HG02981 (cell line): Measurements from ENCODE around the gene PRKAR1B.
"Not testable (repeated sequence)": the region's sequence is repeated elsewhere in the genome, so short reads cannot be mapped to it uniquely, and the experiment has no call there.

Experiments
- ATAC-seq: cut with Tn5 transposase; IDR thresholded peaks from one replicate; pipeline ENCODE4 v1.9.1; 2021; ENCODE audit warnings: mild to moderate bottlenecking, moderate library complexity; ENCODE audit not compliant: unreplicated experiment

PRKAR1B gene

DNA sequence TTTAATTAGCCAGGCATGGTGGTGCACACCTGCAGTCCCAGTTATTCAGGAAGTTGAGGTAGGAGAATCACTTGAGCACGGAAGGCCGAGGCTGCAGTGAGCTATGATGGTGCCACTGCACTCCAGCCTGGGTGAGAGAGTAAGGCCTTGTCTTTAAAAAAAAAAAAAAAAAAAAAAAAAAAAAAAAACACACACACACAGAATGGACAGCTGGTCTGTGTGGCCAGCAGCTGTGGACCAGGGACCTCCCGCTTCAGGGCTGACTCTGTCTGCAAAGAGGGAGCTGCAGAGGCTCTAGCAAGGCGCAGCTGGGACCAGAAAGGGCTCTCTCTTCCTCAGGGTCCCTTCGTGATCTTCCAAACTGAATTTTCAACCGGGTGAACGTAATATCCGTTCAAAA, 54.2 kb downstream of the PRKAR1B start:
- no peak for ATAC-seq

DNA sequence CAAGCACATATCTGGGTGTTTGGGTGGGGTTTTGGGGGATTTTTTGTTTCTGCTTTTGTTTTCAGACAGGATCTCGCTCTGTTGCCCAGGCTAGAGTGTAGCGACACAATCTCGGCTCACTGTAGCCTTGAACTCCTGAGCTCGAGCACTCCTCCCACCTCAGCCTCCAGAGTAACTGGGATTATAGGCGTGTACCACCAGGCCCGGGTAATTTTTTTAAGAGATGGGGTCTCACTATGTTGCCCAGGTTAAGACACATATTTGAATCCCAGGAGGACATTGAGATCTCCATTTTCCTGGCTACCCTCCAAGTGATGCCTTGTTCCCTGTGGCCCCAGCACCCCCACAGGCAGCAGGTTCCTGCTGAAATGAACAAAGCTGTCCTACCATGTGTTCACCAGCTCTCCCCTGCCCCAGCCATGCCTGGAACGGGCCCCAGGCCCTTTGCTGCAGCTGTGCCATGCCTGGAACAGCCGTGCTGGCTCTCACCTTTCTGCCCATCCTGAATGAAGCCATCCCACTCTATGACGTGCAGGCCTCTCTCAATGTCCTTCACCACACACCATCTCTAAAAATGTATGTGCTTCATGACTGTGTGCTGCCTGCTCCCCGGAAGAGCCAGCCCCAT, 55.6 kb downstream of the PRKAR1B start:
- no peak for ATAC-seq

DNA sequence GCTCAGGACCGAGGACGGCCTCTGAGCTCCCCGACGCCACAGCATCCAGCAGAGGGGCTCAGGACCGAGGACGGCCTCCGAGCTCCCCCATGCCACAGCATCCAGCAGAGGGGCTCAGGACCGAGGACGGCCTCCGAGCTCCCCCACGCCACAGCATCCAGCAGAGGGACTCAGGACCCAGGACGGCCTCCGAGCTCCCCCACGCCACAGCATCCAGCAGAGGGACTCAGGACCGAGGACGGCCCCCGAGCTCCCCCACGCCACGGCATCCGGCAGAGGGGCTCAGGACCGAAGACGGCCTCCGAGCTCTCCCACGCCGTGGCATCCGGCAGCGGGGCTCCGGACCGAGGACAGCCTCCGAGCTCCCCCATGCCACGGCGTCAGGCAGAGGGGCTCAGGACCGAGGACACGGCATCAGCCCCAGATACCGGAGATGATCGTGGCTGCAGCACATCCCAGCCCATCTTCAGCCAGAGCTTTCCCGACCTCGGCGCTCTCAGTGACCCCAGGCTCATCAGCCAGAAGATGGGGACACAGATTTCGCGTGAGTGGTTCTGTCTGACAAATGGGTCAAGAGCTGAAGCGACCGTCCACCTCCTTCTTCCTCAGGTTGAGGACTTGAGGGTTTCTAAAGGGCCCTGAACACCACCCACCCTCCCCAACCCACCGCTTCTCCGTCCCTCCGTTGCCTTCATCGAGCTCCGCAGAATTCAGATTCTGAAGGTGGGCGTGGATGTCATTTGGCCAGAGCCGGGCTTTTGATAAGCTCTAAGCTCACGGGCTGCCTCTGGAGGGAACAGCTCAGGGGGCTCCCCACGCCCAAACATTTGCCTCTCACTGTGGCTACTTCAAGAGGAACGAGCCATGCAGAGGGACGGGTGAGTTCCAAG, 56.3 kb downstream of the PRKAR1B start:
- ATAC-seq = no peak

DNA sequence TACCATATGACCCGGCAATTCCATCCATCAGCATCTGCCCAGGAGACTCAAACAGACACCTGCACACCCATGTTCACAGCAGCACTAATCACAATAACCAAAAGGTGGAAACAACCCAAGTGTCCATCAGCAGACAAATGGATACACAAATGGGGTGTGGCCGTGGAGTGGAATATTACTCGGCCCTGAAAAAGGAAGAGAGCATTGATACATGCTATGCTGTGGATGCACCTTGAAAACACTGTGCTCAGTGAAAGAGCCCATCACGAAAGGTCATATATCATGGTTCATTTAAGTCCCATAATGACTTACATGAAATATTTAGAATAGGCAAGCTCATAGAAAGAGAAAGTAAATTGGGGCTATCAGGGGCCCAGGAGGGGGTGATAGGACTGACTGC, 58.1 kb downstream of the PRKAR1B start:
- no peak for ATAC-seq

DNA sequence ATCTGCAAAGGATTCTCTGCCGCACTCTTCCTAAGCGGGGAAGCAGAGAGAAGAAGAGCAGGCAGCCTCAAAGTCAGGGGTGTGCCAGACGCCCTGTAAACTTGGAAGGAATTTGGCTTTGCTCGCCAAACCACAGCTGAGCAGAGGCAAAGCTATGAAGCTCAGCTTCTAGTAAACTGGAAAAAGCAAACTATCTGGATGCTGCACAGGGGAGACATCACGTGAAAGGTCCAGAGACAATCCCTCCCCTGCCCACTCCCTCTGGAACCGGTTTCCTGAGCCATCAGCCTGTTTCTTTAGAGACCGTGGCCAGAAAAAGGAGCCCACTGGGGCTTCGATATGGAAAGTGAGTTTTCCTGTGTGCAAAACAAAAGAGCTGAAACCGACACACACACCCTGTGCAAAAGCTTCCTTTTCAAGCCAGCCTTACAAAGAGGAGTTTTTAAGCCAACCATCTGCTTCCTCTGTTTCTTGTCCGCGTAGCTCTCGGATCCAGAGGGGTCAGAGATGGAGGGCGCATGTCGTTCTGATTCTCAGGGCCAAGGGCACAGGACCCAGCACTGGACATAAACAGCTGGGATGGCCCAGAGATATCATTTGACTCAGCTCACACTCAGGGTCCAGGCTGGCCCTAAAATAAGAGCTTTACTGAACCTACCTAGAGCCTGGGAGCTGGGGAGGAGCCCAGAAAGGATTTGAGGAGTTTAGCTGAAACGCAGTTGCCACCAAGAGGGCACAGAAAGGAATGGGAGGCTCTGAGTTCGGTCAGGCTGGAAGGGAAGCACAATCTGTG, 58.7 kb downstream of the PRKAR1B start:
- no peak for ATAC-seq

DNA sequence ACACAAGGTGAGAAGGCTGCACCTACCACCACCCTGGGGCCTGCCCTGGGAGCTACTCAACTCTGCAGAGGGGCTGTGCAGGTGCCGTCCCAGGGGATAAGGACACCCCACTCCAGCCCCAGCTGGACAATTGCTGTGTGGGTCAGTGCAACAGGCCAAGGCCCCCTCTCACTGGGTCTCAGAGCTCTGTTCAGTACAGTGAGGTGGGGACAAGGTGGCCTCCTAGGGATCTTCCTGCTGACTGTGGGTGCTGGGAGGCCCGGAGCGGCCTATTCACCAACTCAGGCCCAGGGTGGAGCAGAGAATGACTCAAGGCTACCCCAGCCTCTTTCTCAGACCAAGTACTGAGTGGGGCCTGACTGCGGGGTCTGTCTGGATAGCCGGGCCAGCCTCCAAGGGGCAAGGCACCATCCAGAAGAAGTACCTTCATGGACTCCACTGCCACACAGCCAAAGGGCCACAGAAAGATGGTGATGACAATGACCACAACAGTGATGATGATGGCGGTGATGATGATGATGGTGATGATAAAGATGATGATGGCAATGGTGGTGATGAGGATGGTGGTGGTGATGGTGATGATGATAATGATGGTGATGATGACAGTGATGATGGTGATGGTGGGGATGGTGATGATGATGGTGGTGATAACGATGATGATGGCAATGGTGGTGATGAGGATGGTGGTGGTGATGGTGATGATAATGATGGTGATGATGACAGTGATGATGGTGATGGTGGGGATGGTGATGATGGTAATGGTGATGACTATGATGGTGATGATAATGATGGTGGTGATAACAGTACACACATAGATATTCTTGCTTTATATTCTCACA, 60.4 kb downstream of the PRKAR1B start:
- ATAC-seq = no peak

DNA sequence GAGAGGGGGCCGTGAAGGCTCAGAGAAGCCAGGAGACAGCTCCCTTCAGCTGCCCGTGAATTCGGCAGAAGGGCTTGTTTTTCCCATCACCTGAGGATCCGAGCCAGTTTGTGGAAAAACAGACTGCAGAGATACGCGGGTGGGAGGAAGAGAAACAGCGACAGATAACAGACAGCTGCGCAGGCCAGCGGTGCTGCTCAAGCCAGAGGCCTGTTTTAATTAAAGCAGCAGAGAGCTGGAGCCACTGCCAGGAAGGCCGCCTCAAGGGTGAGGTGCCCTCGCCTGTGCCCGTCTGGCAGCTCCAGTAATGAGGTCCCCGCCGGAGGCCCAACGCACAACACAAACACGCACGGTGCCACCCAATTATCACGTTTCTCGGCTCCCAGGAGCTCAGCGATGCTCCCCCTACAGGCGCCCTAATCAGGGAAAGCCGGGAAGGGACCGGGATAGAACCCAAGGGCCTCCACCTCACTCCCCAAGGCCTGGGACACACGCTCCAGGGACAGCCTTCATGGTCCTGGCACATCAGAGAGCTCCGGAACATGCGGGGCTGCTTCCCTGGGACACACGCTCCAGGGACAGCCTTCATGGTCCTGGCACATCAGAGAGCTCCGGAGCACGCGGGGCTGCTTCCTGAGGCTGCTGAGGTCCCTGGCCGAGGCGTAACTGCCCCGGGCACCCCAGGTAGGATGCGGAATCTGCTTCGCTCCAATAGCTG, 61.2 kb downstream of the PRKAR1B start:
- no peak for ATAC-seq

DNA sequence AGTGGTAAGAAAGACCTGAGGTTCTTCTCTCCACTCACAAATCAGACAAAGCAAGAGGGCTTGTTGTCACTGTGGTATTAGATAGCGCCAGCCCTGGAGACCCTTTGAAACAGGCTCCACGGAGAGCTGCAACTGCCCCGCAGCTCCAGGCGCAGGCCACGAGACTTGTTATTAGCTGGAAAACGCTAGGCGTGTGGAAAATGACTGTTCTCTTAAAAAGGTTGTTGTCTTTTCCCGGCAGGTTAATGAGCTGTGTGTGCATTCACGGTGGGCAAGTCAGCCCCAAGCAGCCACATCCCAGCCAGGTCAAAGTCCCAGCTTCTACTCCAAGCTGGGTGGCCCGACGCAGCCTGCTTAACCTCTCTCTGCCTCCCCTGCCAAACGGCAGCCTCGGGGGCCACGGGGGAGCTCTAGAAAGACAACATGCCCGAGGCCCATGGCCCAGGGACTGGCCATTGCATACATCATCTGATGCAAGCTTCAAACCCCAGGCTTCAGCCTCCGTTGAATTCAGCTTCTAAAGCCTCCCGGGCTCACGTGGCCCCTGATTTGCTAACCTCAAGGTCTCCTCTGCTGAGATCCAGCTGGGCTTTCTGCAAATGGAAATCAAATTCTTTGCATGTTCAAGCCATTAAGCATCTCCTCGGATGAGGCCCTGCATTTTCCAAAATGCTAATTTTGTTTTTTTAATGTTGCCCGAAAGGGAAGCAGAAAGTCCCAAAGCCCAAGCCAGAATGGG, 61.9 kb downstream of the PRKAR1B start:
- no peak for ATAC-seq

DNA sequence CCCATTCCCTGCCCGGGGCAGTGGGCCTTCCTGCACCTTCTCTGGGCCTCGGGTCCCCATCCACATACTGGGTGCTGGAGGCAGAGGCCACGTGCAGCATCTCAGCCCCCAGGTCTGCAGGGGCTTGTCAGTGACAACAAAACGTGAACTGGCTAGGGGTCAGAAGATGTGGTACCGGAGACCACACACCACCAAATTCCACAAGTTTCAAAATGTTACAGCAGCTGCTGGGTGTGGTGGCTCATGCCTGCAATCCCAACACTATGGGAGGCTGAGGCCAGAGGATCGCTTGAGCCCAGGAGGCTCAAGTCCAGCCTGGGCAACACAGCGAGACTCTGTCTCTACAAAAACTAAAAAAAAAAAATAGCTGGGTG, 62.7 kb downstream of the PRKAR1B start:
- ATAC-seq = no peak

DNA sequence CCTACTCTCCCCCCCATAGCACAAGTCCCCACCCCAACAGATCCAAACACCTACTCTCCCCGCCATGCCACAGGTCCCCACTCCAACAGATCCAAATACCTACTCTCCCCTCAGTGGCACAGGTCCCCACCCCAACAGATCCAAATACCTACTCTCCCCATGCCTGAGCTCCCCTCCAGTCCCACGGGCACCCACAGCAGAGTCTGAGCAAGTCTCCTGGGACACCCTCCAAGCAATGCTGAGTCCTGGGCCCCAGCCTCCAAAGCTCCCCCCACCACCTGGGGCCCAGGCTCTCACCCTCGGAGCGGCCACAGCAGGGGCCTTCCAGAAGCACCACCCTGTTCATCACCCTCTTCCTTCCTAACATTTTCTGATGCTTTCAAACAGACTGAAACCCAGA, 64.5 kb downstream of the PRKAR1B start:
- no peak for ATAC-seq

DNA sequence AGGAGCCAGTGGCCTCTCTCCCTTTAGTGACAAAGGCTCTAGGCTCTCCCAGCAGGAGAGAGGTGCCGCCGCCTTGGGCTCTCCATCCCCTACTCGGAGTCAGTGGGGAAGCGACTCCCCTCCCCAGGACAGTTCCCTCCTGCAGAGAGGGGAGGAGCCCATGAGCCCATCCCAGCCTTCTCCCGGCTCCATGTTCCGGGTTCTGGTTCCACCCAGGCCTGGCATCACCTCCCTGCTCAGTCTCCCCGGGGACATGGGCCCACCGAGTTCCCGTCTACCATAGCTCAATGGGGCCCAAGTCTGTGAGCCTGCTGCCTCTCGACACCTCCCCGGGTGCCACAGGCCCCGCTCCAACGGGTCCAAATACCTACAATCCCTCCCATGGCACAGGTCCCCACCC, 67.1 kb downstream of the PRKAR1B start:
- ATAC-seq = no peak

DNA sequence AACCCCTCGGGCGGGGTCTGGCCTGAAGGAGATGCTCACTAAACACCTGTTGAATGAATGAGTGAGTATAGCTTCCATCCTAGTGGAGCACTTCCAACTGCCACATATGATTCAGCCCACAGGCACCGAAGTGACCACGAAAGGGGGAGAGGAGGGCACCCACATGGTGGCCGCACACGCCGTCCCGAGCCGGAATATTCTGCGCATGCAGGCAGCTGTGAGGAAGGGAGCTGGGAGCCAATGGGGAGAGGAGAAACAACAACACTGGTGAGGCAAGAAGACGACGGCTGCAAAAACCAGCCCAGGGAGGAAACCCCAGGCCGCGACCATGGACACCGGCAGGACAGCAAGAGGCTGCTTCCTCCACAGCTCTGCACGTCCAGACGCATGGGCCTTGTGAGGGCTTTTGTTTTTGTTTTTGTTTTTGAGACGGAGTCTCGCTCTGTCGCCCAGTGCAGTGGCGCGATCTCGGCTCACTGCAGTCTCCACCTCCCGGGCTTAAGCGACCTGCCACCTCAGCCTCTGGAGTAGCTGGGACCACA, 67.7 kb downstream of the PRKAR1B start:
- ATAC-seq = no peak

DNA sequence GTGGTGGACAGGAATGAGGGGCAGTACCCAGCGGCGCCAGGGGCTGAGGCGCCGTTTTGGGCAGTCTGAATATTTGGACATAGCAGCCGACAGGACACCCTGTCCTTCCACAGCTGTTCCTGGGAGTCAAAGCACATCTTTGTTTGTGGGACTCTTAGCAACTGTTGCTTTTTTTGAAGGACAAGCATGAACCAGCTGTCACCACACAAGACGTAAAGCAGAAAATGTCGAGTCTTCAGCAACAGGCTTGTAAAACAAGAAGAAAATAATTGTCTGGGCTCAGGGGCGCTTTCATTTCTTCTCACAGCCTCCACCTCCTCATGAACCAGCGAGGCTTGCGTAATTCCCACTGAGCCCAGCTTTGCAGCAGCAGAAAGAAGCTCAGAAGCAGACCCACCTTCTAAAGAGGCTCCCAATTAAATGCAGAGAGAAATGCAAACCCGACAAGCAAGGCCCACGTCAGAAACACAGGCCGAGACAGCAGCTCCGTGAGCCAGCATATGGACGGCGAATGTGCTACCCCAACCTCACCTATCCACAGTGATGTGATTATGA, 69.4 kb downstream of the PRKAR1B start:
- no peak for ATAC-seq

DNA sequence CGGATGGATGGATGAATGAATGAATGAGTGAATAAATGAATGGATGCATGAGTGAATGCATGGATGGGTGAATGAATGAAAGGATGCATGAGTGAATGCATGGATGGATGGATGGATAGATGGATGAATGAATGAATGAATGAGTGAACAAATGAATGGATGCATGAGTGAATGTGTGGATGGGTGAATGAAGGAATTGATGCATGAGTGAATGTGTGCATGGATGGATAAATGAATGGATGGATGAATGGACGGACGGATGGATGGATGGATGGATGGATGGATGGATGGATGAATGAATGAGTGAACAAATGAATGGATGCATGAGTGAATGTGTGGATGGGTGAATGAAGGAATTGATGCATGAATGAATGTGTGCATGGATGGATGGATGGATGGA, 70.1 kb downstream of the PRKAR1B start:
- ATAC-seq = not testable (repeated sequence)

DNA sequence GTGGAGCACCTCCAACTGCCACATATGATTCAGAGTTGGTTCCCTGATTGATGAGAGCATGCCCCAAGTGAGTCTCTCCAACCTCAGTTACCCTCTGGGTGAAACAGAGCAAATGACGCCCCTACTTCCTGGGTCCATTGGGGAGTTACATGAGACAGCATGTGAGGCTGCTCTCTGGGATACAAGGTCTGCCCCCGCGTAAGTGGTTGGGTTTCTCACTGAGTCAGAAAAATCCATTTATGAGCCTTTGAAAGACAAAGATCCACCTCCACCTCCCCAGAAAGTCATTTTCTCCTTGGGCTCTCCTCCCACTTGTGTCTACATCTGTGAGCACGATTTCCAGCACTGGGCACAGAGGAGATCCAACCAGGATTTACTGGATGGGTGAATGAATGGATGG, 71.3 kb downstream of the PRKAR1B start:
- ATAC-seq = no peak

DNA sequence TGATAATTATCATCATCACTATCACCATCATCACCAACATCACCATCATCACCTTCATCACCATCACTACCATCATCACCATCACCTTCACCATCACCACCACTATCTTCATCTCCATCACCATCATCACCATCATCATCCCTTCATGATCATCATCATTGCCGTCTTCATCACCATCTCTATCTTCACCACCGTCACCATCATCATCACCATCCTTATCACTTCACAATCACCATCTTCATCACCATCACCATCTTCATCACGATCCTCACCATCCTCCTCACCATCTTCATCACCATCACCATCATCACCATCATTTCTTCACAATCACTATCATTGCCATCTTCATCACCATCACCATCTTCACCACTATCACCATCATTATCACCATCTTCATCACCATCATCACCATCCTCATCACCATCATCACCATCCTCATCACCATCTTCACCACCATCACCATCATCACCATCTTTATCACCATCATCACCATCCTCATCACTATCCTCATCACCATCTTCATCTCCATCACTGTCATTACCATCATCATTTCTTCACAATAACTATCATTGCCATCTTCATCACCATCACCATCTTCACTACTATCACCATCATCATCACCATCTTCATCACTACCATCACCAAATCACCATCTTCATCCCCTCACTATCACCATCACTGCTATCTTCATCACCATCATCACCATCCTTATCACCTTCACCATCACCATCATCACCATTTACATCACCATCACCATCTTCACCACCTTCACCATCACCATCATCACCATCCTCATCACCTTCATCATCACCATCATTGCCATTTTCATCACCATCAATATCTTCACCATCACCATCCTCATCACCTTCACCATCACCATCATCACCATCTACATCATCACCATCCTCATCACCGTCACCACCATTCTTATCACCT, 73.0 kb downstream of the PRKAR1B start:
- ATAC-seq = no peak

DNA sequence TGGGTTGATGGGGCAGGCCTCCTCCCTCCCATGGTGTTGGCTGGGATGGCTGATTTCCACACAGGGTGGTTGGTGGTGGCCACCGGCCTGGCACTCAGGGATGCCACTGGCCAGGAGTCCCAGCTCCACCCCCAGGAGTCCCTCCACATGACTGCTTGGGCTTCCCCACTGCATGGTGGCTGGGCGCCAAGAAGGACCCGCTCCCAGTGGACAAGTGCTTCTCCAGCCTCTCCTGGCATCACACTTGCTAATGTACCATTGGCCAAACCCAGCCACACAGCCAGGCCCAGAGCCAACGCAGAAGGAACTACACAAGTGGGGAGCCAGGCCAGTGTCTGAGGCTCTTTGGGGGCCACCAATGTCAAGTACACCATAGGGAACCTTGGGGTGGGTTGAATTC, 74.2 kb downstream of the PRKAR1B start:
- no peak for ATAC-seq

DNA sequence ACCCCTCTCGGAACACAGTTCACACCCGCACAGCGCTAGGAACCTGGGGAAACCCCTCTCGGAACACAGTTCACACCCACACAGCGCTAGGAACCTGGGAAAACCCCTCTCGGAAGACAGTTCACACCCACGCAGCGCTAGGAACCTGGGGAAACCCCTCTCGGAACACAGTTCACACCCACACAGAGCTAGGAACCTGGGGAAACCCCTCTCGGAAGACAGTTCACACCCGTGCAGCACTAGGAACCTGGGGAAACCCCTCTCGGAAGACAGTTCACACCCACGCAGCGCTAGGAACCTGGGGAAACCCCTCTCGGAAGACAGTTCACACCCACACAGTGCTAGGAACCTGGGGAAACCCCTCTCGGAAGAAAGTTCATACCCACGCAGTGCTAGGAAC, 74.9 kb downstream of the PRKAR1B start:
- ATAC-seq = not testable (repeated sequence)
